Measurements from ENCODE around the gene PDLIM7.

The PDLIM7 gene

GRCh38 chr5:177523711-177524538 lies 26.5 kb upstream of the PDLIM7 start:
- no peak for TF ChIP-seq REST (IDR thresholded peaks at IDR 0.05; ENCODE audit: insufficient read depth in 1 of 2, low read depth in 2 of 2, low read length in 2 of 2)
- TF ChIP-seq POLR2AphosphoS5 (IDR thresholded peaks at IDR 0.05; ENCODE audit: low read depth, low read length), result no peak
- no peak for TF ChIP-seq FOXP2 (optimal IDR thresholded peaks at IDR 0.05; ENCODE audit: borderline replicate concordance, extremely low read depth, extremely low read length, insufficient read depth)
- no peak for TF ChIP-seq SIN3A (IDR thresholded peaks at IDR 0.05; ENCODE audit: borderline replicate concordance, insufficient read depth, low read length)
- no peak for TF ChIP-seq TAF1 (IDR thresholded peaks at IDR 0.05; ENCODE audit: borderline replicate concordance, insufficient read depth, low read length)

- no peak for TF ChIP-seq SIN3A (IDR thresholded peaks at IDR 0.05; ENCODE audit: borderline replicate concordance, insufficient read depth, low read length)
- 0 out of 2 replicates have a peak, but pooled peaks have one; percentile 3 for TF ChIP-seq POLR2AphosphoS5 (IDR thresholded peaks at IDR 0.05; ENCODE audit: low read depth, low read length)
Observed at GRCh38 chr5:177520916-177521513, 23.6 kb upstream of the PDLIM7 start.

- TF ChIP-seq FOXP2 (optimal IDR thresholded peaks at IDR 0.05; ENCODE audit: borderline replicate concordance, extremely low read depth, extremely low read length, insufficient read depth) (no peak), REST (IDR thresholded peaks at IDR 0.05; ENCODE audit: insufficient read depth in 1 of 2, low read depth in 2 of 2, low read length in 2 of 2) (no peak), SIN3A (IDR thresholded peaks at IDR 0.05; ENCODE audit: borderline replicate concordance, insufficient read depth, low read length) (no peak), POLR2AphosphoS5 (IDR thresholded peaks at IDR 0.05; ENCODE audit: low read depth, low read length) (no peak), TAF1 (IDR thresholded peaks at IDR 0.05; ENCODE audit: borderline replicate concordance, insufficient read depth, low read length) (no peak)
Observed at GRCh38 chr5:177520271-177520670, 22.9 kb upstream of the PDLIM7 start.

- no peak for TF ChIP-seq REST (IDR thresholded peaks at IDR 0.05; ENCODE audit: insufficient read depth in 1 of 2, low read depth in 2 of 2, low read length in 2 of 2)
Observed at GRCh38 chr5:177519463-177520235, 22.2 kb upstream of the PDLIM7 start.

- peak; percentile 68; the same call in 1 of the 2 replicates for TF ChIP-seq POLR2AphosphoS5 (IDR thresholded peaks at IDR 0.05; ENCODE audit: low read depth, low read length)
- TF ChIP-seq SIN3A (IDR thresholded peaks at IDR 0.05; ENCODE audit: borderline replicate concordance, insufficient read depth, low read length), result peak; percentile 94
- TF ChIP-seq TAF1 (IDR thresholded peaks at IDR 0.05; ENCODE audit: borderline replicate concordance, insufficient read depth, low read length), result peak; percentile 82; the same call in 1 of the 2 replicates
- TF ChIP-seq REST (IDR thresholded peaks at IDR 0.05; ENCODE audit: insufficient read depth in 1 of 2, low read depth in 2 of 2, low read length in 2 of 2), result peak; percentile 30 to 40; a peak in 1 of 4 replicates
- TF ChIP-seq FOXP2 (optimal IDR thresholded peaks at IDR 0.05; ENCODE audit: borderline replicate concordance, extremely low read depth, extremely low read length, insufficient read depth), result no peak
Observed at GRCh38 chr5:177516601-177517568, 19.5 kb upstream of the PDLIM7 start, which contains the start of gene DDX41. TSS of gene DDX41 (minus strand) at chr5:177516961. CDS start at chr5:177516945, 16 bp downstream.

All from PFSK-1 (cell line).